Stimulated activated CD4-positive, alpha-beta T cell treated with anti-CD3 and anti-CD28 coated beads, Interleukin-1b, Interleukin-23, amount 100 ng/mL, for 48 hours (primary cell): ENCODE results near the gene NFAM1.

Experiments
- DNase-seq: peaks from one replicate; pipeline ENCODE4 v3.0.0-alpha.2; 2020

The NFAM1 gene

GRCh38 chr22:42357634-42358296 lies 74.4 kb downstream of the NFAM1 start:
- no peak for DNase-seq

- no peak for DNase-seq
Observed at GRCh38 chr22:42357221-42357620, 75.0 kb downstream of the NFAM1 start.

- no peak for DNase-seq
Observed at GRCh38 chr22:42356533-42356932, 75.7 kb downstream of the NFAM1 start.

- no peak for DNase-seq
Observed at GRCh38 chr22:42353883-42354727, 78.1 kb downstream of the NFAM1 start.

GRCh38 chr22:42350373-42350772 lies 81.8 kb downstream of the NFAM1 start:
- no peak for DNase-seq

GRCh38 chr22:42347281-42347824 lies 84.8 kb downstream of the NFAM1 start:
- no peak for DNase-seq

- no peak for DNase-seq
Observed at GRCh38 chr22:42346722-42347121, 85.5 kb downstream of the NFAM1 start.

- no peak for DNase-seq
Observed at GRCh38 chr22:42345458-42345857, 86.7 kb downstream of the NFAM1 start.

- DNase-seq = no peak
Observed at GRCh38 chr22:42344361-42344905, 87.8 kb downstream of the NFAM1 start.

- DNase-seq = no peak
Observed at GRCh38 chr22:42343531-42344081, 88.6 kb downstream of the NFAM1 start.

- DNase-seq = no peak
Observed at GRCh38 chr22:42343121-42343454, 89.1 kb downstream of the NFAM1 start.

GRCh38 chr22:42342426-42343120 lies 89.6 kb downstream of the NFAM1 start:
- no peak for DNase-seq

- DNase-seq = no peak
Observed at GRCh38 chr22:42341779-42342178, 90.4 kb downstream of the NFAM1 start.

GRCh38 chr22:42340829-42341383 lies 91.3 kb downstream of the NFAM1 start:
- DNase-seq = no peak

- DNase-seq = no peak
Observed at GRCh38 chr22:42340150-42340549, 92.1 kb downstream of the NFAM1 start.

GRCh38 chr22:42338479-42338878 lies 93.7 kb downstream of the NFAM1 start:
- no peak for DNase-seq

GRCh38 chr22:42337356-42337755 lies 94.8 kb downstream of the NFAM1 start:
- no peak for DNase-seq

- DNase-seq = no peak
Observed at GRCh38 chr22:42336527-42337227, 95.5 kb downstream of the NFAM1 start.

- no peak for DNase-seq
Observed at GRCh38 chr22:42335839-42336378, 96.3 kb downstream of the NFAM1 start.

GRCh38 chr22:42334875-42335512 lies 97.2 kb downstream of the NFAM1 start:
- no peak for DNase-seq

GRCh38 chr22:42333544-42333943 lies 98.7 kb downstream of the NFAM1 start:
- no peak for DNase-seq
